ENCODE measurements around the gene MRPL42. TPM values are rescaled to one million over a fixed set of nuclear protein-coding genes. Genes with fewer than 3 reads are reported as not detected.

MRPL42 gene
- polyA plus RNA-seq, 1 donor (not counting 4 experiments of a cell fraction or from before 2014, with no cell fraction given): 110 TPM

GRCh38 chr12:93460003-93460402, 7.3 kb upstream of the MRPL42 start:
- H3K4me3 ChIP-seq (ENCODE audit: control insufficient read depth in 2 of 3, extremely low read depth in 1 of 3, insufficient read depth in 2 of 3, low read depth in 1 of 3, low read length in 3 of 3): no peak overlapping the region
- H3K9ac ChIP-seq (ENCODE audit: control insufficient read depth, extremely low read depth, insufficient read depth, low read length): no peak overlapping the region
- dilution Hi-C loops (cut with MboI; ENCODE audit: extremely low pct_ligation_motif_present, low sequenced_read_pairs): no loop called here
- no peaks in the 10 kb centered on the region for H3K9me1 ChIP-seq (ENCODE audit: control insufficient read depth, extremely low read depth, insufficient read depth, low read length)
- H3K4me2 ChIP-seq (ENCODE audit: control insufficient read depth, extremely low read depth, insufficient read depth, low read depth, low read length): no peak overlapping the region
- H3K27me3 ChIP-seq (ENCODE audit: control insufficient read depth, extremely low read depth, insufficient read depth, low read length): no peaks in the 10 kb centered on the region
- H3K79me2 ChIP-seq (ENCODE audit: control insufficient read depth, insufficient read depth, low read length): no peaks in the 10 kb centered on the region
- H3K9me3 ChIP-seq (ENCODE audit: control insufficient read depth, low read depth, low read length): no peaks in the 10 kb centered on the region
- DNase-seq (ENCODE audit: low read depth, low spot score) (no peak), FAIRE-seq (no peak)
- no peaks in the 10 kb centered on the region for H3K36me3 ChIP-seq (ENCODE audit: control insufficient read depth in 2 of 2, extremely low read depth in 1 of 2, insufficient read depth in 2 of 2, low read length in 2 of 2)
- no peaks in the 10 kb centered on the region for H4K20me1 ChIP-seq (ENCODE audit: control insufficient read depth, extremely low read depth, insufficient read depth, low read length)
- H2AFZ ChIP-seq (ENCODE audit: control insufficient read depth, low read length): no peak overlapping the region
- no peak for TF ChIP-seq EZH2 (IDR thresholded peaks at IDR 0.05; ENCODE audit: low read length)
- TF ChIP-seq CTCF (optimal IDR thresholded peaks at IDR 0.05 in 1 of 3, IDR thresholded peaks at IDR 0.05 in 1 of 3, conservative IDR thresholded peaks at IDR 0.05 in 1 of 3; ENCODE audit: extremely low read depth in 1 of 3, insufficient read depth in 2 of 3, low read length in 3 of 3): no peak
- no peak overlapping the region for H3K27ac ChIP-seq (ENCODE audit: control insufficient read depth, insufficient read depth, low read length)
- no peaks in the 10 kb centered on the region for H3K4me1 ChIP-seq (ENCODE audit: control insufficient read depth, extremely low read depth, insufficient read depth, low read length)

- no peak overlapping the region for H2AFZ ChIP-seq (ENCODE audit: control insufficient read depth, low read length)
- no peaks in the 10 kb centered on the region for H4K20me1 ChIP-seq (ENCODE audit: control insufficient read depth, extremely low read depth, insufficient read depth, low read length)
- H3K4me1 ChIP-seq (ENCODE audit: control insufficient read depth, extremely low read depth, insufficient read depth, low read length): no peaks in the 10 kb centered on the region
- H3K27me3 ChIP-seq (ENCODE audit: control insufficient read depth, extremely low read depth, insufficient read depth, low read length): no peaks in the 10 kb centered on the region
- H3K4me2 ChIP-seq (ENCODE audit: control insufficient read depth, extremely low read depth, insufficient read depth, low read depth, low read length): no peak overlapping the region
- H3K36me3 ChIP-seq (ENCODE audit: control insufficient read depth in 2 of 2, extremely low read depth in 1 of 2, insufficient read depth in 2 of 2, low read length in 2 of 2): no peaks in the 10 kb centered on the region
- no peak for FAIRE-seq
- DNase-seq (ENCODE audit: low read depth, low spot score): no peak
- H3K4me3 ChIP-seq (ENCODE audit: control insufficient read depth in 2 of 3, extremely low read depth in 1 of 3, insufficient read depth in 2 of 3, low read depth in 1 of 3, low read length in 3 of 3): no peak overlapping the region
- H3K27ac ChIP-seq (ENCODE audit: control insufficient read depth, insufficient read depth, low read length): no peak overlapping the region
- H3K9me3 ChIP-seq (ENCODE audit: control insufficient read depth, low read depth, low read length): no peaks in the 10 kb centered on the region
- H3K9ac ChIP-seq (ENCODE audit: control insufficient read depth, extremely low read depth, insufficient read depth, low read length): no peak overlapping the region
- H3K79me2 ChIP-seq (ENCODE audit: control insufficient read depth, insufficient read depth, low read length): no peaks in the 10 kb centered on the region
- TF ChIP-seq CTCF (optimal IDR thresholded peaks at IDR 0.05 in 1 of 3, IDR thresholded peaks at IDR 0.05 in 1 of 3, conservative IDR thresholded peaks at IDR 0.05 in 1 of 3; ENCODE audit: extremely low read depth in 1 of 3, insufficient read depth in 2 of 3, low read length in 3 of 3) (no peak), EZH2 (IDR thresholded peaks at IDR 0.05; ENCODE audit: low read length) (no peak)
- dilution Hi-C loops (cut with MboI; ENCODE audit: extremely low pct_ligation_motif_present, low sequenced_read_pairs): no loop called here
- no peaks in the 10 kb centered on the region for H3K9me1 ChIP-seq (ENCODE audit: control insufficient read depth, extremely low read depth, insufficient read depth, low read length)
Measured at GRCh38 chr12:93460902-93461301, 6.4 kb upstream of the MRPL42 start.

Data from keratinocyte (primary cell).